HL-60/S4 treated with retinoic acid at 250 ng/mL for 4 days and 3 days (cell line): Measurements from ENCODE around the gene TMEM154.

ENCODE experiments used
- in situ Hi-C: fragments of 300-500 bp; cut with MboI; formaldehyde crosslinking; loops from 2 replicates; pipeline ENCODE4 v1.7.0; 2022; ENCODE audit warnings: low sequenced_read_pairs

TMEM154 gene

DNA sequence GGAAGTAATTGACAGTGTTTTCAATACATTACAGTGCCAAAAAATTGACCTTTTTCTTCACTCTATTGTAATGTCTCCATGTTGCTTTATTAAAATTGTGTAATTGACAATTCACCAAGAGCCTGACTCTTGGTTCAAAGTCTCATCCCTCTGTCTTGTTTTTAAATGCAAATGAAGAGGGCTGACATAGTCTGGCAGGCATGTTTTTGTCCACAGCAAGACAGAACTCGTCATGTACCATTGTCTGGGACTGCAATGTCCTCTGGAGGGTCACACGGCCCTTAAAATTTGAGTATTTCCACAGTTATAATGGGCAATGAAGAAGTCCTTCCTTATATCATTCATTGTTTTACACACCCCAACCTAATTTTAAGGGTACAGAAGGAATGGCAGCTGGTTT is 105.9 kb downstream of the TMEM154 start:
- in situ Hi-C loops = no loop called here

DNA sequence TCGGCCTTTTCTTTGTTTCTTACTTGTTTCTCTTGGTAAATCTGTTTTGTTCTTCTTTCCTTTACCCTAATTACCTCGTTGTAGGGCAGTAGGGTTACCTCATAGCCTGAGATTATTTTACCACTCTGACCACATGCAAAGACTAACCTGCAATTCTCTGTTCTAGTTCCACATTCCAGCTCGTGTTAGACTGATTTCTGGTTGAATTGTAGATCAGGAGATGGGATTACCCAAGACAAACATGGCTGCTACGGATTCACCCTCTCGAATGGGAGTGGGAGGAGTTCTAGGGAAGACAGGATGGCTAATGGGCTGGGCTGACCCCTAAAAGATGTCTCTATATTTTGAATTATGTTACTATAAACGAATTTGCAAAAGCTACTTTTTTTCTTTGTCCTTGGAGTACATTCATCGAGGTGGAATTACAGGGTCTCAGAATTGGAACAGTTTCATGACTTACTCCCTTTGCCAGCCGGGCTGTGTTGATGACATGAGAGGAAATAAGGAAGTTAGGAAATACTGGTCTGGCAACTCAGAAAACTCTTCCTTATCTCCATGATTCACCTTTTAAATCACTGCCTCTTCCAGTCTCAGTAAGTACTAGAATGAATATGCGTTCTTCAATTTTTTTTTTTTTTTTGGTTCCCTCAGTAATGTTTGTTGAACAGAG is 107.2 kb downstream of the TMEM154 start:
- in situ Hi-C loops = no loop called here

DNA sequence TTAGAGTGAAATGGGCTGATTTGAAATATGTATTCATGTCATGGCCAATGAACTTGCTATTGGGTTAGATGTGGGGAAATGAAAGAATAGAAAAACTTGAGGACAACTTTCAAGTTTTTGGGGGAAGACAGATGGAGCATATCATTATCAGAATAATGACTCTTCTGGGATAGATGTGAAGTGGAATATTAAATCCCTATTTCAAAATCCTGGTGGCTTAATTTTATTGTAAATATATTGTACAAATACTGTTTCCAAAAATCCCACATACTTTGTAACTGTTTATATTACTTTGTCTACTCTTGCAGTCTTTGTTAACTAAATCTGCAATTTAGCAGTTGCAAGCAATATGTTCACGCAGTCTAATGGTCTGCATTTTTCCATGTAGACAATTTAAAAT is 108.0 kb downstream of the TMEM154 start:
- in situ Hi-C loops = no loop called here

DNA sequence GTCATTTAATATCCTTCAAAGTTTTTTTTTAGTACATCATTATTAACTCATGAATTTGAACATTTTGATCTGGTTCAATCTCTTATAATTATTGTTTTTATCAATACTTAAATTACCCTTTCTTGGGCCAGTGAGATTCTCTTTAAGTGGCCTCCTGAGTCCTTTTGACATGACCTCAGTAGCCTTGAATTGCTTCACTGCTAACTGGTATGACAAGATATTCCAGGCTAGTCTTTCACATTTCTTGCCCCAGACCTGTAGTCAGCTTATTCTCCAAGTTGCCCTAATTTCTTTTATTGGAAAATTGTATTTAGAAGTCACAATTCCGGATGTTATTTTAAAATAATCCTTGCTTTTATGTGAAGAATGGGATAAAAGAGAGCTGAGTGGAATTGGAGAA is 108.5 kb downstream of the TMEM154 start:
- in situ Hi-C loops = no loop called here
